DOHH2 (cell line): ENCODE results near the gene MRPL51.

ENCODE experiments used
- H3F3A ChIP-seq: fragments of 200-600 bp; sonication (generic), shearing (Covaris generic); 2 replicates; pipeline ENCODE4 v1.6.0; 2016; ENCODE audit warnings: antibody characterized with exemption, mild to moderate bottlenecking; ENCODE audit not compliant: control insufficient read depth, insufficient read depth
- H3K27ac ChIP-seq: fragments of 200-600 bp; sonication (generic); 2 replicates; pipeline ENCODE4 v1.5.1; 2014; ENCODE audit warnings: low read depth, mild to moderate bottlenecking, low read length, moderate library complexity
- H3K27me3 ChIP-seq: fragments of 200-600 bp; sonication (generic); 2 replicates; pipeline ENCODE4 v1.6.1; 2014; ENCODE audit warnings: mild to moderate bottlenecking, low read length, mixed read lengths; ENCODE audit not compliant: control insufficient read depth
- H3K36me3 ChIP-seq: fragments of 200-600 bp; sonication (generic); 2 replicates; pipeline ENCODE4 v1.6.1; 2014; ENCODE audit warnings: mild to moderate bottlenecking, low read length, moderate library complexity, mixed read lengths; ENCODE audit not compliant: control insufficient read depth
- H3K4me1 ChIP-seq: fragments of 200-600 bp; sonication (generic); 2 replicates; pipeline ENCODE4 v1.6.1; 2014; ENCODE audit warnings: mild to moderate bottlenecking, low read length, mixed read lengths; ENCODE audit not compliant: control insufficient read depth
- H3K4me2 ChIP-seq: fragments of 200-600 bp; sonication (generic); 2 replicates; pipeline ENCODE4 v1.6.0; 2014; ENCODE audit warnings: mild to moderate bottlenecking, low read length, moderate library complexity
- H3K4me3 ChIP-seq: fragments of 200-600 bp; sonication (generic); 2 replicates; pipeline ENCODE4 v1.5.1; 2014; ENCODE audit warnings: mild to moderate bottlenecking, low read length, mixed read lengths
- H3K79me2 ChIP-seq: fragments of 200-600 bp; sonication (generic); 2 replicates; pipeline ENCODE4 v1.6.1; 2014; ENCODE audit warnings: mild to moderate bottlenecking, low read length, mixed read lengths; ENCODE audit not compliant: control insufficient read depth
- H3K9me2 ChIP-seq: fragments of 200-600 bp; sonication (generic); replicated peaks from 2 replicates; pipeline ENCODE4 v1.6.1; 2014; ENCODE audit warnings: mild to moderate bottlenecking, low read length, mixed read lengths; ENCODE audit not compliant: control insufficient read depth
- H3K9me3 ChIP-seq: fragments of 200-600 bp; sonication (generic); 2 replicates; pipeline ENCODE4 v1.6.1; 2014; ENCODE audit warnings: antibody characterized with exemption, low read length, mixed read lengths; ENCODE audit not compliant: control insufficient read depth, insufficient read depth
- H4K20me1 ChIP-seq: fragments of 200-600 bp; sonication (generic); 2 replicates; pipeline ENCODE4 v1.6.0; 2014; ENCODE audit warnings: low read depth, mild to moderate bottlenecking, antibody characterized with exemption, low read length, moderate library complexity; ENCODE audit not compliant: control insufficient read depth, insufficient read depth
- CTCF ChIP-seq: fragments of 200-600 bp; sonication (generic); IDR thresholded peaks from one replicate; pipeline ENCODE4 v1.5.1; 2014; ENCODE audit warnings: antibody characterized with exemption, mild to moderate bottlenecking, low read depth, low read length; ENCODE audit not compliant: poor library complexity, severe bottlenecking
- EZH2phosphoT487 ChIP-seq: fragments of 200-600 bp; sonication (generic); IDR thresholded peaks from 2 replicates; pipeline ENCODE4 v1.6.1; 2017; ENCODE audit warnings: borderline replicate concordance, mild to moderate bottlenecking, antibody characterized with exemption, low read length, moderate library complexity, mixed read lengths

MRPL51 gene

GRCh38 chr12:6534695-6534944, 41.6 kb upstream of the MRPL51 start:
- peaks cover 80% of the 10 kb centered on the region for H3F3A ChIP-seq
- H3K27me3 ChIP-seq, result no peaks in the 10 kb centered on the region
- H3K4me1 ChIP-seq, result peaks cover 58% of the 10 kb centered on the region
- H3K9me2 ChIP-seq, result no peaks in the 10 kb centered on the region
- peak overlapping the region; percentile 97 for H3K27ac ChIP-seq
- H3K4me2 ChIP-seq, result peak overlapping the region; percentile 89
- peak overlapping the region; percentile 88 for H3K4me3 ChIP-seq
- peaks cover 54% of the 10 kb centered on the region for H3K79me2 ChIP-seq
- TF ChIP-seq EZH2phosphoT487 (no peak), CTCF (no peak)
- no peaks in the 10 kb centered on the region for H3K9me3 ChIP-seq
- peaks cover 13% of the 10 kb centered on the region for H4K20me1 ChIP-seq
- peaks cover 96% of the 10 kb centered on the region for H3K36me3 ChIP-seq

- peaks cover 54% of the 10 kb centered on the region for H3K79me2 ChIP-seq
- H3F3A ChIP-seq, result peaks cover 75% of the 10 kb centered on the region
Observed at GRCh38 chr12:6533923-6534694, 41.0 kb upstream of the MRPL51 start, which contains the start of gene GAPDH. Gene GAPDH, plus strand, starts transcription at chr12:6534517. Its CDS starts 316 bp downstream, at chr12:6534833.

GRCh38 chr12:6533653-6533922, 40.5 kb upstream of the MRPL51 start:
- TF ChIP-seq EZH2phosphoT487 (no peak), CTCF (no peak)
- peak overlapping the region; percentile 88 for H3K4me3 ChIP-seq
- peaks cover 96% of the 10 kb centered on the region for H3K36me3 ChIP-seq
- H3K27ac ChIP-seq, result peak overlapping the region; percentile 97
- H3F3A ChIP-seq, result peaks cover 72% of the 10 kb centered on the region
- H3K4me1 ChIP-seq, result peaks cover 53% of the 10 kb centered on the region
- no peaks in the 10 kb centered on the region for H3K9me2 ChIP-seq
- H3K4me2 ChIP-seq, result peak overlapping the region; percentile 89
- peaks cover 54% of the 10 kb centered on the region for H3K79me2 ChIP-seq
- H3K27me3 ChIP-seq, result no peaks in the 10 kb centered on the region
- H4K20me1 ChIP-seq, result peaks cover 13% of the 10 kb centered on the region
- H3K9me3 ChIP-seq, result no peaks in the 10 kb centered on the region

More at GRCh38 chr12:6533923-6534694, 41.0 kb upstream of the MRPL51 start, which contains the start of gene GAPDH:
- H3K36me3 ChIP-seq, result peaks cover 96% of the 10 kb centered on the region
- H3K9me2 ChIP-seq, result no peaks in the 10 kb centered on the region
- H3K4me1 ChIP-seq, result peaks cover 58% of the 10 kb centered on the region
- H3K9me3 ChIP-seq, result no peaks in the 10 kb centered on the region
- H3K27me3 ChIP-seq, result no peaks in the 10 kb centered on the region
- H3K27ac ChIP-seq, result peak within 1 kb of the TSS; percentile 97
- peak within 1 kb of the TSS; percentile 88 for H3K4me3 ChIP-seq
- TF ChIP-seq EZH2phosphoT487, result no peak
- no peak for TF ChIP-seq CTCF
- peak within 1 kb of the TSS; percentile 89 for H3K4me2 ChIP-seq
- H4K20me1 ChIP-seq, result peaks cover 13% of the 10 kb centered on the region
